ENCODE measurements around the gene CEP83.

GRCh38 chr12:94404854-94405253 is 54.8 kb downstream of the CEP83 start:
- TF ChIP-seq TAF1 (IDR thresholded peaks at IDR 0.05; ENCODE audit: borderline replicate concordance, low read depth, low read length) (no peak), CTCF (IDR thresholded peaks at IDR 0.05) (no peak), POLR2AphosphoS5 (IDR thresholded peaks at IDR 0.05; ENCODE audit: low read depth, low read length) (no peak), USF2 (IDR thresholded peaks at IDR 0.05; ENCODE audit: borderline replicate concordance, low read depth, low read length) (no peak), REST (IDR thresholded peaks at IDR 0.05; ENCODE audit: low read depth, low read length) (no peak), FOXJ3 (CRISPR knock-in tag; IDR thresholded peaks at IDR 0.05) (no peak), NRF1 (IDR thresholded peaks at IDR 0.05; ENCODE audit: low read depth, low read length) (no peak), EP300 (IDR thresholded peaks at IDR 0.05; ENCODE audit: borderline replicate concordance in 1 of 2, low read depth in 1 of 2, low read length in 1 of 2) (no peak), FOXM1 (IDR thresholded peaks at IDR 0.05; ENCODE audit: low read depth) (no peak), IRF3 (IDR thresholded peaks at IDR 0.05; ENCODE audit: low read depth, low read length) (no peak)

Data from SK-N-SH (cell line).